ENCODE measurements around the gene GBX2. TPM values are rescaled to one million over a fixed set of nuclear protein-coding genes. Genes with fewer than 3 reads are reported as not detected.
A peak's percentile ranks its signal among the peaks of the same experiment; 100 is the strongest.

GBX2 gene
- total and polyA plus RNA-seq, 2 of the 13 experiments (the other 11 are each of a cell fraction or from before 2014, with no cell fraction given), result not detected

DNA sequence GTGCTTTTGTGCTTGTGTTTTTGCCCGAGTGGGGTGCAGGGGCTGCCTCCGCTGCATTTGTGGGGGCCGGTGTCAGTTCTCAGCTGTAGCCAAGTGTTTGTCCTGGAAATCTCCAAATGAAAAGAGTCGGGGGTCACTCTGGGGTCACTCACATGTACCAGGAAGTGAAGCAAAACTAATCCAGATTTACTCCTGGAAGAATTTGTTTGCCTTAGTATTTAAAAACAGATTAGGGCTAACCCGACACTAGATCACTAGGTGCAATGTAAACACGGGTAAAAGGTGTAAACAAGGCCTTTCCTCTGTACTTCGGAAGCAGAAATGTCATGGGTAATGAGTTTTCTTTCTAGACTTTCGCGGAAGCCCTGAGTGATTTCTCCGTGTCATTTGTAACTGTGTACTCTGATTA lies 50.3 kb downstream of the GBX2 start (continued):
- TF ChIP-seq CBX2 (IDR thresholded peaks at IDR 0.05; ENCODE audit: low read depth, low read length) (no peak), CBX2 (CRISPR knock-in tag; IDR thresholded peaks at IDR 0.05; ENCODE audit: low read depth) (peak; percentile 53; the same call in 1 of the 2 replicates), TGIF2 (CRISPR knock-in tag; IDR thresholded peaks at IDR 0.05) (peak; percentile 66; the same call in 1 of the 2 replicates), ATF5 (CRISPR knock-in tag; IDR thresholded peaks at IDR 0.05; ENCODE audit: low read depth) (no peak), TBP (CRISPR knock-in tag; IDR thresholded peaks at IDR 0.05) (no peak), MBNL3 (CRISPR knock-in tag; conservative IDR thresholded peaks at IDR 0.05) (no peak), ZSCAN22 (CRISPR knock-in tag; IDR thresholded peaks at IDR 0.05) (no peak), SIX1 (CRISPR knock-in tag; IDR thresholded peaks at IDR 0.05; ENCODE audit: borderline replicate concordance) (peak; percentile 99), CEBPG (CRISPR knock-in tag; IDR thresholded peaks at IDR 0.05) (peak; percentile 77), KDM2A (CRISPR knock-in tag; IDR thresholded peaks at IDR 0.05; ENCODE audit: borderline replicate concordance, low read depth) (no peak), SMAD9 (CRISPR knock-in tag; IDR thresholded peaks at IDR 0.05) (peak; percentile 39; the same call in 1 of the 2 replicates), GABPB1 (CRISPR knock-in tag; IDR thresholded peaks at IDR 0.05) (peak; percentile 32; the same call in 1 of the 2 replicates), HDAC2 (CRISPR knock-in tag; IDR thresholded peaks at IDR 0.05) (peak; percentile 99), ZNF569 (CRISPR knock-in tag; IDR thresholded peaks at IDR 0.05; ENCODE audit: borderline replicate concordance) (peak; percentile 47; the same call in 1 of the 2 replicates), ZNF768 (CRISPR knock-in tag; IDR thresholded peaks at IDR 0.05) (no peak), ARID5B (CRISPR knock-in tag; IDR thresholded peaks at IDR 0.05) (peak; percentile 100), SALL1 (CRISPR knock-in tag; IDR thresholded peaks at IDR 0.05) (no peak; the same call in 1 of the 2 replicates), ARNT2 (CRISPR knock-in tag; IDR thresholded peaks at IDR 0.05; ENCODE audit: low read depth) (peak; percentile 79; the same call in 1 of the 2 replicates), ZNF124 (CRISPR knock-in tag; IDR thresholded peaks at IDR 0.05) (peak; percentile 91), ISX (CRISPR knock-in tag; conservative IDR thresholded peaks at IDR 0.05) (0 out of 2 replicates have a peak, but pooled peaks have one; percentile 56), DMAP1 (CRISPR knock-in tag; IDR thresholded peaks at IDR 0.05) (no peak), ZFX (CRISPR knock-in tag; IDR thresholded peaks at IDR 0.05; ENCODE audit: low read depth) (peak; percentile 54), BCLAF1 (IDR thresholded peaks at IDR 0.05) (no peak), PAWR (CRISPR knock-in tag; IDR thresholded peaks at IDR 0.05; ENCODE audit: borderline replicate concordance) (no peak)
- TF ChIP-seq, protein P1, sequence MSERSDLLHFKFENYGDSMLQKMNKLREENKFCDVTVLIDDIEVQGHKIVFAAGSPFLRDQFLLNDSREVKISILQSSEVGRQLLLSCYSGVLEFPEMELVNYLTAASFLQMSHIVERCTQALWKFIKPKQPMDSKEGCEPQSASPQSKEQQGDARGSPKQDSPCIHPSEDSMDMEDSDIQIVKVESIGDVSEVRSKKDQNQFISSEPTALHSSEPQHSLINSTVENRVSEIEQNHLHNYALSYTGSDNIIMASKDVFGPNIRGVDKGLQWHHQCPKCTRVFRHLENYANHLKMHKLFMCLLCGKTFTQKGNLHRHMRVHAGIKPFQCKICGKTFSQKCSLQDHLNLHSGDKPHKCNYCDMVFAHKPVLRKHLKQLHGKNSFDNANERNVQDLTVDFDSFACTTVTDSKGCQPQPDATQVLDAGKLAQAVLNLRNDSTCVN (CRISPR knock-in tag; IDR thresholded peaks at IDR 0.05; ENCODE audit: borderline replicate concordance), result peak; percentile 96
